K562 (cell line): ENCODE data around the gene HBG1. TPM values are rescaled to one million over a fixed set of nuclear protein-coding genes. Genes with fewer than 3 reads are reported as not detected.

ENCODE experiments used
- DEAF1 ChIP-seq: fragments of 450-650 bp; formaldehyde crosslinking; IDR thresholded peaks from 2 replicates; pipeline ENCODE4 v1.4.0; 2020; ENCODE audit warnings: mild to moderate bottlenecking, moderate library complexity
- MAZ ChIP-seq, 2 experiments: fragments of 450-650 bp in 1 of 2; sonication (generic) in 1 of 2; formaldehyde crosslinking; IDR thresholded peaks in 1 of 2; conservative IDR thresholded peaks in 1 of 2; 2 replicates each; pipeline versions ENCODE4 v1.4.0 to v1.5.0; 2020; ENCODE audit warnings: mild to moderate bottlenecking in 1 of 2, missing genetic modification reagents in 1 of 2
- MGA ChIP-seq: fragments of 450-650 bp; IDR thresholded peaks from 2 replicates; pipeline ENCODE4 v1.6.1; 2016; ENCODE audit warnings: mild to moderate bottlenecking, moderate library complexity
- MXI1 ChIP-seq: IDR thresholded peaks from 2 replicates; pipeline ENCODE4 v1.6.1; 2011; ENCODE audit warnings: low read depth, mild to moderate bottlenecking, improper control_type of control experiment, low read length
- NFRKB ChIP-seq: fragments of 450-650 bp; IDR thresholded peaks from 2 replicates; pipeline ENCODE4 v1.6.1; 2016; ENCODE audit warnings: low read depth
- REST ChIP-seq, 2 experiments: fragments of 450-650 bp; formaldehyde crosslinking in 1 of 2; IDR thresholded peaks; 2 replicates each; pipeline versions ENCODE4 v1.4.0 to v1.6.1; 2014 to 2020; ENCODE audit warnings: mild to moderate bottlenecking in 2 of 2, borderline replicate concordance in 1 of 2, low read depth in 1 of 2
- polyA plus RNA-seq, 8 experiments: library from polyadenylated mRNA; depleted of rRNA in 4 of 8; stranded (reverse) in 5 of 8; unstranded in 3 of 8; fragments of >200 nt; fragmentation: Nextera tagmentation in 2 of 8; fragmentation: Illumina TruSeq in 1 of 8; extraction: Ambion mirVana in 2 of 8; extraction: Trizol in 1 of 8; gene quantifications; 2 replicates each; pipeline versions ENCODE4 v1.2.1 to v1.2.3, GENCODE V29; 2011 to 2014; ENCODE audit warnings: inconsistent platforms in 1 of 8, missing spikeins in 1 of 8
- total RNA-seq, 7 experiments: library from RNA; depleted of rRNA in 6 of 7; stranded (reverse); fragments of >200 nt in 6 of 7; fragmentation: Illumina TruSeq in 2 of 7; extraction: Trizol in 2 of 7; gene quantifications; 2 replicates each; pipeline versions ENCODE4 v1.2.1 to v1.2.3, GENCODE V29; 2011 to 2021; ENCODE audit warnings: low replicate concordance in 1 of 7

HBG1 gene
- total and polyA plus RNA-seq, 9 of the 15 experiments (the other 6 are each of a cell fraction or from before 2014, with no cell fraction given), result 1,066 to 16,338 (median 4,898) TPM

- TF ChIP-seq REST (IDR thresholded peaks at IDR 0.05; ENCODE audit: borderline replicate concordance) (peak; percentile 97), REST (CRISPR knock-in tag; IDR thresholded peaks at IDR 0.05; ENCODE audit: low read depth) (no peak), MAZ (CRISPR knock-in tag; conservative IDR thresholded peaks at IDR 0.05 in 1 of 2, IDR thresholded peaks at IDR 0.05 in 1 of 2) (peak in 1 of 2 experiments; percentile 58; a peak in 2 of 4 replicates), DEAF1 (CRISPR knock-in tag) (peak; percentile 98), MXI1 (no peak), NFRKB (no peak), MGA (no peak)
Observed at GRCh38 chr11:5204787-5205186, 44.9 kb downstream of the HBG1 start (continued).
